ENCODE results near the gene KIF26B. TPM values are rescaled to one million over a fixed set of nuclear protein-coding genes. Genes with fewer than 3 reads are reported as not detected.

Gene KIF26B
- total and polyA plus RNA-seq, 10 of the 15 experiments (the other 5 are each of a cell fraction or from before 2014, with no cell fraction given), result 0.35 to 11.6 (median 2.2) TPM

GRCh38 chr1:245687152-245687635 lies 532.4 kb downstream of the KIF26B start:
- H3K9me3 ChIP-seq (replicated peaks; ENCODE audit: control insufficient read depth, insufficient read depth, low read length), result no peaks in the 10 kb centered on the region
- WGBS (ENCODE audit: insufficient coverage, insufficient replicate concordance, low lambda C conversion rate, missing lambda C conversion rate), result 66% methylated on average over 20 of the region's 20 CpGs
- H2AFZ ChIP-seq (ENCODE audit: control insufficient read depth, low read depth, low read length), result no peak overlapping the region
- no peaks in the 10 kb centered on the region; a peak in 1 of 4 replicates for H3K36me3 ChIP-seq (ENCODE audit: control insufficient read depth in 2 of 2, insufficient read depth in 2 of 2, low read length in 1 of 2)
- H3K79me2 ChIP-seq (ENCODE audit: control insufficient read depth, insufficient read depth, low read length), result no peaks in the 10 kb centered on the region
- in situ Hi-C loops (cut with MboI) (no loop called here), intact Hi-C loops (cut with micrococcal nuclease; ENCODE audit: unreplicated experiment) (no loop called here)
- DNase-seq (ENCODE audit: low read depth, low spot score), result no peak
- ATAC-seq, result no peak
- H3K4me3 ChIP-seq, result no peak overlapping the region
- ChIA-PET CTCF (no interaction called here), SMC1A (ENCODE audit: uncharacterized antibody, unreplicated experiment) (no interaction called here), RAD21 (ENCODE audit: unreplicated experiment) (no interaction called here), POLR2A (interaction anchor here (0.6 kb wide), 1 partner anchor 1034 kb away, joined by 4 read pairs; no protein-coding TSS in a partner anchor)
- H3K27ac ChIP-seq (ENCODE audit: control insufficient read depth, insufficient read depth), result no peak overlapping the region
- no peaks in the 10 kb centered on the region for H3K4me1 ChIP-seq (ENCODE audit: control insufficient read depth, insufficient read depth, low read length)
- no peak for FAIRE-seq
- no peaks in the 10 kb centered on the region for H4K20me1 ChIP-seq (ENCODE audit: control insufficient read depth, insufficient read depth)
- H3K4me2 ChIP-seq (ENCODE audit: control insufficient read depth, insufficient read depth), result no peak overlapping the region
- H3K27me3 ChIP-seq (replicated peaks in 1 of 2; ENCODE audit: control insufficient read depth in 2 of 2, insufficient read depth in 2 of 2, low read length in 1 of 2), result no peaks in the 10 kb centered on the region
- no peak overlapping the region for H3K9ac ChIP-seq (ENCODE audit: control insufficient read depth, insufficient read depth, low read length)
- TF ChIP-seq ASH2L (IDR thresholded peaks at IDR 0.05; ENCODE audit: borderline replicate concordance, low read depth), result no peak
- no peak for TF ChIP-seq SMAD1 (IDR thresholded peaks at IDR 0.05; ENCODE audit: low read depth, partially characterized antibody)
- peak; percentile 68; the same call in 1 of the 2 replicates for TF ChIP-seq SPI1 (IDR thresholded peaks at IDR 0.05; ENCODE audit: borderline replicate concordance, insufficient read depth, low read depth, low read length)
- TF ChIP-seq POU2F2 (IDR thresholded peaks at IDR 0.05; ENCODE audit: borderline replicate concordance, low read depth, low read length), result no peak
- no TSS peak for BruUV-seq (replicated peaks)

GRCh38 chr1:245687636-245688535 lies 533.1 kb downstream of the KIF26B start:
- RAD21 ChIA-PET (ENCODE audit: unreplicated experiment), result interaction anchor here (0.7 kb wide), 1 partner anchor 42 kb away, joined by 3 read pairs; no protein-coding TSS in a partner anchor
- Histone ChIP-seq H3K36me3 (ENCODE audit: control insufficient read depth in 2 of 2, insufficient read depth in 2 of 2, low read length in 1 of 2) (no peaks in the 10 kb centered on the region; a peak in 1 of 4 replicates), H3K9ac (ENCODE audit: control insufficient read depth, insufficient read depth, low read length) (no peak overlapping the region), H2AFZ (ENCODE audit: control insufficient read depth, low read depth, low read length) (no peak overlapping the region), H3K4me3 (no peak overlapping the region), H3K27me3 (replicated peaks in 1 of 2; ENCODE audit: control insufficient read depth in 2 of 2, insufficient read depth in 2 of 2, low read length in 1 of 2) (no peaks in the 10 kb centered on the region), H4K20me1 (ENCODE audit: control insufficient read depth, insufficient read depth) (no peaks in the 10 kb centered on the region), H3K4me1 (ENCODE audit: control insufficient read depth, insufficient read depth, low read length) (no peaks in the 10 kb centered on the region), H3K79me2 (ENCODE audit: control insufficient read depth, insufficient read depth, low read length) (no peaks in the 10 kb centered on the region), H3K9me3 (replicated peaks; ENCODE audit: control insufficient read depth, insufficient read depth, low read length) (no peaks in the 10 kb centered on the region), H3K4me2 (ENCODE audit: control insufficient read depth, insufficient read depth) (no peak overlapping the region), H3K27ac (ENCODE audit: control insufficient read depth, insufficient read depth) (no peak overlapping the region)
- DNase-seq (ENCODE audit: low read depth, low spot score) (no peak), ATAC-seq (no peak), FAIRE-seq (no peak)
- WGBS (ENCODE audit: insufficient coverage, insufficient replicate concordance, low lambda C conversion rate, missing lambda C conversion rate), result 91% methylated on average over 61 of the region's 74 CpGs
- POLR2A ChIA-PET, result interaction anchor here (0.6 kb wide), 1 partner anchor 1033 kb away, joined by 4 read pairs; no protein-coding TSS in a partner anchor
- BruUV-seq (replicated peaks), result no TSS peak
- in situ Hi-C loops (cut with MboI), result no loop called here
- intact Hi-C loops (cut with micrococcal nuclease; ENCODE audit: unreplicated experiment), result no loop called here
- CTCF ChIA-PET, result no interaction called here
- TF ChIP-seq ELK1 (IDR thresholded peaks at IDR 0.05; ENCODE audit: low read depth, low read length) (no peak), KAT2A (conservative IDR thresholded peaks at IDR 0.05; ENCODE audit: control insufficient read depth, low read depth, low read length) (no peak), SRF (IDR thresholded peaks at IDR 0.05; ENCODE audit: low read depth in 2 of 2, low read length in 2 of 2) (no peak), NR2C1 (IDR thresholded peaks at IDR 0.05) (no peak)
- SMC1A ChIA-PET (ENCODE audit: uncharacterized antibody, unreplicated experiment), result interaction anchor here (0.7 kb wide), 1 partner anchor 12 kb away, joined by 3 read pairs; no protein-coding TSS in a partner anchor
